AG04449 (cell line): ENCODE results near the gene SHANK2.

Experiments
- CTCF ChIA-PET: fragments of 350-600 bp; formaldehyde crosslinking; extraction: SDS; loops from one replicate; lab custom pipeline; 2021; ENCODE audit warnings: antibody characterized with exemption; lab: Yijun Ruan, JAX
- POLR2A ChIA-PET: fragments of 400-600, 350-600 bp; formaldehyde crosslinking; extraction: SDS; loops from one replicate; lab custom pipeline; 2020; ENCODE audit warnings: antibody characterized with exemption, inconsistent platforms; lab: Yijun Ruan, JAX
- DNase-seq: peaks from one replicate; pipeline ENCODE4 v3.0.0-alpha.2; 2010; ENCODE audit warnings: low read depth, low spot score
- H3K4me3 ChIP-seq: 2 replicates; pipeline ENCODE4 v1.5.1; 2011; ENCODE audit warnings: low read depth, mild to moderate bottlenecking, control low read depth, low read length
- CTCF ChIP-seq: IDR thresholded peaks from one replicate; pipeline ENCODE4 v1.5.1; 2011; ENCODE audit warnings: mild to moderate bottlenecking, moderate library complexity, low read length, control low read depth, inconsistent platforms; ENCODE audit not compliant: insufficient read depth; ENCODE audit errors: missing control alignments

SHANK2 gene

GRCh38 chr11:71204294-71204693, 48.1 kb downstream of the SHANK2 start:
- no peak overlapping the region for H3K4me3 ChIP-seq
- ChIA-PET POLR2A (no interaction called here), CTCF (no interaction called here)
- no peak for DNase-seq
- TF ChIP-seq CTCF = no peak

- H3K4me3 ChIP-seq = no peak overlapping the region
- no peak for TF ChIP-seq CTCF
- CTCF ChIA-PET = no interaction called here
- POLR2A ChIA-PET = no interaction called here
- DNase-seq = no peak
These were observed 48.7 kb downstream of the SHANK2 start for GRCh38 chr11:71203681-71204080.

- CTCF ChIA-PET = no interaction called here
These were observed 49.4 kb downstream of the SHANK2 start for GRCh38 chr11:71202966-71203365.

GRCh38 chr11:71202598-71202944, 49.8 kb downstream of the SHANK2 start:
- ChIA-PET CTCF (no interaction called here), POLR2A (no interaction called here)
- H3K4me3 ChIP-seq = no peak overlapping the region
- TF ChIP-seq CTCF = no peak
- no peak for DNase-seq

More at GRCh38 chr11:71202966-71203365, 49.4 kb downstream of the SHANK2 start:
- no peak overlapping the region for H3K4me3 ChIP-seq
- TF ChIP-seq CTCF = no peak
- no peak for DNase-seq
- POLR2A ChIA-PET = no interaction called here
